K562 (cell line): ENCODE data around the gene TFCP2. TPM values are rescaled to one million over a fixed set of nuclear protein-coding genes. Genes with fewer than 3 reads are reported as not detected.
A peak's percentile ranks its signal among the peaks of the same experiment; 100 is the strongest.

ENCODE experiments used
- CUX1 ChIP-seq: fragments of 200-800 bp; sonication (Bioruptor generic); IDR thresholded peaks from 2 replicates; pipeline ENCODE4 v1.6.1; 2016; ENCODE audit warnings: missing genetic modification characterization, missing compliant biosample characterization
- FOXP1 ChIP-seq: sonication (generic); formaldehyde crosslinking; IDR thresholded peaks from 2 replicates; pipeline ENCODE4 v1.8.0; 2022; ENCODE audit warnings: mild to moderate bottlenecking, missing genetic modification reagents
- GTF2A2 ChIP-seq: IDR thresholded peaks from 2 replicates; pipeline ENCODE4 v1.6.1; 2016; ENCODE audit warnings: mild to moderate bottlenecking, missing genetic modification characterization, missing compliant biosample characterization
- MCM5 ChIP-seq: fragments of 450-650 bp; IDR thresholded peaks from 2 replicates; pipeline ENCODE4 v1.6.1; 2016; ENCODE audit warnings: low read depth
- MEIS2 ChIP-seq: fragments of 450-650 bp; IDR thresholded peaks from 2 replicates; pipeline ENCODE4 v1.6.1; 2014; ENCODE audit warnings: mild to moderate bottlenecking; ENCODE audit not compliant: partially characterized antibody
- NCOA4 ChIP-seq: fragments of 450-650 bp; IDR thresholded peaks from 2 replicates; pipeline ENCODE4 v1.6.1; 2018; ENCODE audit warnings: mild to moderate bottlenecking; ENCODE audit not compliant: partially characterized antibody
- NFE2 ChIP-seq: IDR thresholded peaks from 2 replicates; pipeline ENCODE4 v1.6.1; 2014; ENCODE audit warnings: antibody characterized with exemption, low read depth
- POLR2AphosphoS2 ChIP-seq: IDR thresholded peaks from 2 replicates; pipeline ENCODE4 v1.6.1; 2012; ENCODE audit warnings: low read length, improper control_type of control experiment
- PTTG1 ChIP-seq: fragments of 450-650 bp; IDR thresholded peaks from 2 replicates; pipeline ENCODE4 v1.6.1; 2016; ENCODE audit warnings: low read depth, mild to moderate bottlenecking, missing genetic modification characterization, missing compliant biosample characterization
- RCOR1 ChIP-seq, 2 experiments: IDR thresholded peaks; 2 replicates each; pipeline ENCODE4 v1.6.1; 2012; ENCODE audit warnings: low read depth in 2 of 2, low read length in 2 of 2, borderline replicate concordance in 1 of 2, improper control_type of control experiment in 1 of 2
- SMARCC2 ChIP-seq: fragments of 450-650 bp; IDR thresholded peaks from 2 replicates; pipeline ENCODE4 v1.6.1; 2017; ENCODE audit warnings: antibody characterized with exemption, moderate library complexity, mild to moderate bottlenecking, low read depth
- TBL1XR1 ChIP-seq, 2 experiments: IDR thresholded peaks; 2 replicates each; pipeline ENCODE4 v1.6.1; 2012; ENCODE audit warnings: improper control_type of control experiment in 2 of 2, low read length in 2 of 2, mild to moderate bottlenecking in 1 of 2
- TFAM ChIP-seq: fragments of 250-450 bp; sonication (Bioruptor Pico); conservative IDR thresholded peaks from 2 replicates; pipeline ENCODE4 v1.5.0; 2021; ENCODE audit warnings: mild to moderate bottlenecking, moderate library complexity
- THRAP3 ChIP-seq: fragments of 450-650 bp; IDR thresholded peaks from 2 replicates; pipeline ENCODE4 v1.6.1; 2016; ENCODE audit warnings: mild to moderate bottlenecking, inconsistent platforms, borderline replicate concordance
- TOE1 ChIP-seq, 2 experiments: fragments of 450-650 bp in 1 of 2; sonication (generic) in 1 of 2; formaldehyde crosslinking in 1 of 2; IDR thresholded peaks; 2 replicates each; pipeline versions ENCODE4 v1.7.1 to v1.8.0; 2016 to 2022; ENCODE audit warnings: borderline replicate concordance in 2 of 2, mild to moderate bottlenecking in 2 of 2, antibody characterized with exemption in 1 of 2, inconsistent platforms in 1 of 2, low read depth in 1 of 2, missing genetic modification reagents in 1 of 2, moderate library complexity in 1 of 2
- ZC3H4 ChIP-seq: sonication (generic); formaldehyde crosslinking; IDR thresholded peaks from 2 replicates; pipeline ENCODE4 v1.9.0; 2021; ENCODE audit warnings: missing genetic modification reagents, borderline replicate concordance
- ZEB2 ChIP-seq: fragments of 450-650 bp; IDR thresholded peaks from 2 replicates; pipeline ENCODE4 v1.6.1; 2016
- ZNF253 ChIP-seq: fragments of 250-450 bp; sonication (Bioruptor Pico); conservative IDR thresholded peaks from 2 replicates; pipeline ENCODE4 v1.6.1; 2021; ENCODE audit warnings: mild to moderate bottlenecking
- polyA plus RNA-seq, 8 experiments: library from polyadenylated mRNA; depleted of rRNA in 4 of 8; stranded (reverse) in 5 of 8; unstranded in 3 of 8; fragments of >200 nt; fragmentation: Nextera tagmentation in 2 of 8; fragmentation: Illumina TruSeq in 1 of 8; extraction: Ambion mirVana in 2 of 8; extraction: Trizol in 1 of 8; gene quantifications; 2 replicates each; pipeline versions ENCODE4 v1.2.1 to v1.2.3, GENCODE V29; 2011 to 2014; ENCODE audit warnings: inconsistent platforms in 1 of 8, missing spikeins in 1 of 8
- total RNA-seq, 7 experiments: library from RNA; depleted of rRNA in 6 of 7; stranded (reverse); fragments of >200 nt in 6 of 7; fragmentation: Illumina TruSeq in 2 of 7; extraction: Trizol in 2 of 7; gene quantifications; 2 replicates each; pipeline versions ENCODE4 v1.2.1 to v1.2.3, GENCODE V29; 2011 to 2021; ENCODE audit warnings: low replicate concordance in 1 of 7
- TF ChIP-seq, protein P1 (sequence below): sonication (generic); formaldehyde crosslinking; IDR thresholded peaks from 2 replicates; pipeline ENCODE4 v1.8.1; 2023; ENCODE audit warnings: mild to moderate bottlenecking, missing genetic modification reagents

TFCP2 gene
- total and polyA plus RNA-seq, 9 of the 15 experiments (the other 6 are each of a cell fraction or from before 2014, with no cell fraction given), result 8.0 to 38.9 (median 19.3) TPM

- no peak for TF ChIP-seq NFE2
- TF ChIP-seq ZNF253, result no peak
- TF ChIP-seq THRAP3, result no peak
- TF ChIP-seq POLR2AphosphoS2, result peak; percentile 65; the same call in 1 of the 2 replicates
- 0 out of 2 replicates have a peak, but pooled peaks have one; percentile 14 for TF ChIP-seq CUX1 (CRISPR knock-in tag)
- peak in 1 of 2 experiments; percentile 20; a peak in 1 of 4 replicates for TF ChIP-seq RCOR1 (IDR thresholded peaks at IDR 0.05; ENCODE audit: borderline replicate concordance in 1 of 2, low read depth in 2 of 2, low read length in 2 of 2)
- TF ChIP-seq PTTG1, result no peak
- TF ChIP-seq, protein P1, sequence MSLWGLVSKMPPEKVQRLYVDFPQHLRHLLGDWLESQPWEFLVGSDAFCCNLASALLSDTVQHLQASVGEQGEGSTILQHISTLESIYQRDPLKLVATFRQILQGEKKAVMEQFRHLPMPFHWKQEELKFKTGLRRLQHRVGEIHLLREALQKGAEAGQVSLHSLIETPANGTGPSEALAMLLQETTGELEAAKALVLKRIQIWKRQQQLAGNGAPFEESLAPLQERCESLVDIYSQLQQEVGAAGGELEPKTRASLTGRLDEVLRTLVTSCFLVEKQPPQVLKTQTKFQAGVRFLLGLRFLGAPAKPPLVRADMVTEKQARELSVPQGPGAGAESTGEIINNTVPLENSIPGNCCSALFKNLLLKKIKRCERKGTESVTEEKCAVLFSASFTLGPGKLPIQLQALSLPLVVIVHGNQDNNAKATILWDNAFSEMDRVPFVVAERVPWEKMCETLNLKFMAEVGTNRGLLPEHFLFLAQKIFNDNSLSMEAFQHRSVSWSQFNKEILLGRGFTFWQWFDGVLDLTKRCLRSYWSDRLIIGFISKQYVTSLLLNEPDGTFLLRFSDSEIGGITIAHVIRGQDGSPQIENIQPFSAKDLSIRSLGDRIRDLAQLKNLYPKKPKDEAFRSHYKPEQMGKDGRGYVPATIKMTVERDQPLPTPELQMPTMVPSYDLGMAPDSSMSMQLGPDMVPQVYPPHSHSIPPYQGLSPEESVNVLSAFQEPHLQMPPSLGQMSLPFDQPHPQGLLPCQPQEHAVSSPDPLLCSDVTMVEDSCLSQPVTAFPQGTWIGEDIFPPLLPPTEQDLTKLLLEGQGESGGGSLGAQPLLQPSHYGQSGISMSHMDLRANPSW (CRISPR knock-in tag), result no peak
- TF ChIP-seq ZC3H4 (CRISPR knock-in tag), result no peak
- TF ChIP-seq TFAM (CRISPR knock-in tag), result no peak
- peak; percentile 86 for TF ChIP-seq FOXP1
- no peak for TF ChIP-seq MEIS2
- no peak for TF ChIP-seq NCOA4
- TF ChIP-seq MCM5, result no peak
- no peak for TF ChIP-seq GTF2A2 (tag)
- TF ChIP-seq ZEB2, result 0 out of 2 replicates have a peak, but pooled peaks have one; percentile 12
- no peak; the same call in 1 of the 2 replicates for TF ChIP-seq TOE1 (IDR thresholded peaks at IDR 0.05; ENCODE audit: borderline replicate concordance)
- TF ChIP-seq TOE1 (CRISPR knock-in tag; IDR thresholded peaks at IDR 0.05; ENCODE audit: borderline replicate concordance, low read depth), result 0 out of 2 replicates have a peak, but pooled peaks have one; percentile 54
- TF ChIP-seq SMARCC2, result no peak
- TF ChIP-seq TBL1XR1 (IDR thresholded peaks at IDR 0.05; ENCODE audit: low read length in 2 of 2), result 0 out of 4 replicates have a peak, but pooled peaks of 1 of the 2 experiments have one; percentile 8
Observed at GRCh38 chr12:51047655-51048540, 125.0 kb downstream of the TFCP2 start, which contains the start of gene LETMD1 (continued).
